ENCODE results near the gene TP53I11.

TP53I11 gene

GRCh38 chr11:44886790-44887140, 63.9 kb downstream of the TP53I11 start:
- Histone ChIP-seq H2BK120ac (ENCODE audit: low read depth, low read length) (no peak overlapping the region), H3K9me3 (ENCODE audit: control insufficient read depth, low read length) (no peaks in the 10 kb centered on the region), H2BK12ac (ENCODE audit: low read length in 2 of 2) (no peak overlapping the region), H2AK5ac (ENCODE audit: low read length, severe bottlenecking) (no peak overlapping the region), H4K8ac (ENCODE audit: low read length) (no peak overlapping the region), H3K14ac (ENCODE audit: low read length in 2 of 2) (no peak overlapping the region), H3K4me1 (ENCODE audit: control insufficient read depth, insufficient read depth, low read depth, low read length) (peaks cover 3% of the 10 kb centered on the region), H3K27ac (ENCODE audit: low read length, poor library complexity, severe bottlenecking) (no peak overlapping the region), H3K4me3 (ENCODE audit: insufficient read depth in 1 of 2, low read depth in 1 of 2, low read length in 2 of 2) (no peak overlapping the region), H4K91ac (ENCODE audit: low read length) (no peak overlapping the region), H3K4me2 (ENCODE audit: low read length, poor library complexity, severe bottlenecking) (no peak overlapping the region), H3K18ac (ENCODE audit: low read depth in 1 of 2, low read length in 2 of 2) (peak overlapping the region in 1 of 2 experiments; percentile 13), H3K23ac (ENCODE audit: low read length in 2 of 2) (no peak overlapping the region), H3K36me3 (ENCODE audit: control insufficient read depth in 1 of 2, insufficient read depth in 2 of 2, low read depth in 1 of 2, low read length in 2 of 2) (no peaks in the 10 kb centered on the region), H2BK5ac (ENCODE audit: low read depth, low read length, poor library complexity, severe bottlenecking) (no peak overlapping the region), H2BK15ac (ENCODE audit: low read depth, poor library complexity, severe bottlenecking) (no peak overlapping the region), H3K79me1 (replicated peaks; ENCODE audit: low read length, poor library complexity, severe bottlenecking) (no peaks in the 10 kb centered on the region), H3K4ac (ENCODE audit: low read depth in 1 of 2, low read length in 2 of 2) (no peak overlapping the region), H3K27me3 (ENCODE audit: control insufficient read depth in 1 of 2, insufficient read depth in 1 of 2, low read length in 2 of 2) (peaks cover 49 to 56% of the 10 kb centered on the region in 2 experiments), H2AFZ (ENCODE audit: low read depth, low read length) (no peak overlapping the region), H3K9ac (ENCODE audit: low read length) (no peak overlapping the region)
- peak; percentile 78 for DNase-seq
- WGBS = 38% methylated on average over 2 of the region's 3 CpGs

GRCh38 chr11:44885919-44886789, 64.5 kb downstream of the TP53I11 start:
- H3K23ac ChIP-seq (ENCODE audit: low read length in 2 of 2) = no peak overlapping the region
- peaks cover 3% of the 10 kb centered on the region for H3K4me1 ChIP-seq (ENCODE audit: control insufficient read depth, insufficient read depth, low read depth, low read length)
- H2AFZ ChIP-seq (ENCODE audit: low read depth, low read length) = no peak overlapping the region
- DNase-seq = no peak
- H2BK120ac ChIP-seq (ENCODE audit: low read depth, low read length) = no peak overlapping the region
- H3K27me3 ChIP-seq (ENCODE audit: control insufficient read depth in 1 of 2, insufficient read depth in 1 of 2, low read length in 2 of 2) = peaks cover 49 to 56% of the 10 kb centered on the region in 2 experiments
- no peaks in the 10 kb centered on the region for H3K9me3 ChIP-seq (ENCODE audit: control insufficient read depth, low read length)
- H3K36me3 ChIP-seq (ENCODE audit: control insufficient read depth in 1 of 2, insufficient read depth in 2 of 2, low read depth in 1 of 2, low read length in 2 of 2) = no peaks in the 10 kb centered on the region
- 82% methylated on average over 13 of the region's 13 CpGs for WGBS
- H3K4me2 ChIP-seq (ENCODE audit: low read length, poor library complexity, severe bottlenecking) = no peak overlapping the region
- peak overlapping the region in 1 of 2 experiments; percentile 61 for H3K18ac ChIP-seq (ENCODE audit: low read depth in 1 of 2, low read length in 2 of 2)
- no peak overlapping the region for H3K14ac ChIP-seq (ENCODE audit: low read length in 2 of 2)
- no peak overlapping the region for H3K4me3 ChIP-seq (ENCODE audit: insufficient read depth in 1 of 2, low read depth in 1 of 2, low read length in 2 of 2)
- no peak overlapping the region for H4K91ac ChIP-seq (ENCODE audit: low read length)
- H3K27ac ChIP-seq (ENCODE audit: low read length, poor library complexity, severe bottlenecking) = no peak overlapping the region
- H2BK5ac ChIP-seq (ENCODE audit: low read depth, low read length, poor library complexity, severe bottlenecking) = no peak overlapping the region
- no peak overlapping the region for H2AK5ac ChIP-seq (ENCODE audit: low read length, severe bottlenecking)
- H3K4ac ChIP-seq (ENCODE audit: low read depth in 1 of 2, low read length in 2 of 2) = no peak overlapping the region
- no peaks in the 10 kb centered on the region for H3K79me1 ChIP-seq (replicated peaks; ENCODE audit: low read length, poor library complexity, severe bottlenecking)
- H4K8ac ChIP-seq (ENCODE audit: low read length) = no peak overlapping the region
- peak overlapping the region in 1 of 2 experiments; percentile 10 for H2BK12ac ChIP-seq (ENCODE audit: low read length in 2 of 2)
- H2BK15ac ChIP-seq (ENCODE audit: low read depth, poor library complexity, severe bottlenecking) = no peak overlapping the region
- H3K9ac ChIP-seq (ENCODE audit: low read length) = no peak overlapping the region

- Histone ChIP-seq H2BK12ac (ENCODE audit: low read length in 2 of 2) (no peak overlapping the region), H3K4me2 (ENCODE audit: low read length, poor library complexity, severe bottlenecking) (no peak overlapping the region), H4K8ac (ENCODE audit: low read length) (no peak overlapping the region), H3K36me3 (ENCODE audit: control insufficient read depth in 1 of 2, insufficient read depth in 2 of 2, low read depth in 1 of 2, low read length in 2 of 2) (no peaks in the 10 kb centered on the region), H3K4ac (ENCODE audit: low read depth in 1 of 2, low read length in 2 of 2) (no peak overlapping the region), H2AFZ (ENCODE audit: low read depth, low read length) (no peak overlapping the region), H2AK5ac (ENCODE audit: low read length, severe bottlenecking) (no peak overlapping the region), H3K4me3 (ENCODE audit: insufficient read depth in 1 of 2, low read depth in 1 of 2, low read length in 2 of 2) (no peak overlapping the region), H2BK120ac (ENCODE audit: low read depth, low read length) (no peak overlapping the region), H3K9ac (ENCODE audit: low read length) (no peak overlapping the region), H2BK5ac (ENCODE audit: low read depth, low read length, poor library complexity, severe bottlenecking) (no peak overlapping the region), H3K27ac (ENCODE audit: low read length, poor library complexity, severe bottlenecking) (no peak overlapping the region), H2BK15ac (ENCODE audit: low read depth, poor library complexity, severe bottlenecking) (no peak overlapping the region), H3K18ac (ENCODE audit: low read depth in 1 of 2, low read length in 2 of 2) (no peak overlapping the region), H3K27me3 (ENCODE audit: control insufficient read depth in 1 of 2, insufficient read depth in 1 of 2, low read length in 2 of 2) (peaks cover 55 to 63% of the 10 kb centered on the region in 2 experiments), H3K23ac (ENCODE audit: low read length in 2 of 2) (no peak overlapping the region), H3K14ac (ENCODE audit: low read length in 2 of 2) (no peak overlapping the region), H4K91ac (ENCODE audit: low read length) (no peak overlapping the region), H3K4me1 (ENCODE audit: control insufficient read depth, insufficient read depth, low read depth, low read length) (peaks cover 3% of the 10 kb centered on the region), H3K9me3 (ENCODE audit: control insufficient read depth, low read length) (no peaks in the 10 kb centered on the region), H3K79me1 (replicated peaks; ENCODE audit: low read length, poor library complexity, severe bottlenecking) (no peaks in the 10 kb centered on the region)
- DNase-seq = no peak
- WGBS = 82% methylated on average over 12 of the region's 12 CpGs
Observed at GRCh38 chr11:44885065-44885810, 65.4 kb downstream of the TP53I11 start.

DNA sequence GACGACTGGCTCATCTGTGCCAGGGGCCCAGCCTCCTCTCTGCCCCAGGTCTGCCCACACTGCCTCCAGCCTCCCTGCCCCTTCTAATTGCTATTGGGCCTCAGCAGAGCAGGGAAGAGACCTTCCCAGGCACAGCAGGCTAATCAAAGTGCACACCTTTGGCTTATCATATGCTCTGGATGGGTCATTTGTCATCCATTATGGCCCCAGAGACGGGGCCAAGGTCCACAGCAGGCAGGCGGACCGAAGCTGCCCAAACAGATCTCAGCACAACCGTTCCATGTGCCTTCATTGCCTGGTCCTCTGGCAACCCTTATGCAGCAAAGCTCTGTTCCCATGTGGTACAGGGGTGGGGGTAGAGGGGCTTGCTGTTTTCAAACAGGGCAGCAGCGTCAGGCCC, 66.6 kb downstream of the TP53I11 start:
- no peak overlapping the region for H3K4me2 ChIP-seq (ENCODE audit: low read length, poor library complexity, severe bottlenecking)
- 88% methylated on average over 6 of the region's 6 CpGs for WGBS
- no peak overlapping the region for H3K18ac ChIP-seq (ENCODE audit: low read depth in 1 of 2, low read length in 2 of 2)

More for the DNA sequence above, 66.6 kb downstream of the TP53I11 start:
- Histone ChIP-seq H2AFZ (ENCODE audit: low read depth, low read length) (no peak overlapping the region), H3K9ac (ENCODE audit: low read length) (no peak overlapping the region), H3K79me1 (replicated peaks; ENCODE audit: low read length, poor library complexity, severe bottlenecking) (no peaks in the 10 kb centered on the region), H3K4me1 (ENCODE audit: control insufficient read depth, insufficient read depth, low read depth, low read length) (no peaks in the 10 kb centered on the region), H3K4me3 (ENCODE audit: insufficient read depth in 1 of 2, low read depth in 1 of 2, low read length in 2 of 2) (no peak overlapping the region), H4K8ac (ENCODE audit: low read length) (no peak overlapping the region), H4K91ac (ENCODE audit: low read length) (no peak overlapping the region), H2AK5ac (ENCODE audit: low read length, severe bottlenecking) (no peak overlapping the region), H2BK120ac (ENCODE audit: low read depth, low read length) (no peak overlapping the region), H2BK12ac (ENCODE audit: low read length in 2 of 2) (no peak overlapping the region), H3K27me3 (ENCODE audit: control insufficient read depth in 1 of 2, insufficient read depth in 1 of 2, low read length in 2 of 2) (peaks cover 66 to 74% of the 10 kb centered on the region in 2 experiments), H3K27ac (ENCODE audit: low read length, poor library complexity, severe bottlenecking) (no peak overlapping the region), H3K36me3 (ENCODE audit: control insufficient read depth in 1 of 2, insufficient read depth in 2 of 2, low read depth in 1 of 2, low read length in 2 of 2) (no peaks in the 10 kb centered on the region), H3K4ac (ENCODE audit: low read depth in 1 of 2, low read length in 2 of 2) (no peak overlapping the region), H2BK15ac (ENCODE audit: low read depth, poor library complexity, severe bottlenecking) (no peak overlapping the region), H2BK5ac (ENCODE audit: low read depth, low read length, poor library complexity, severe bottlenecking) (no peak overlapping the region), H3K23ac (ENCODE audit: low read length in 2 of 2) (no peak overlapping the region), H3K9me3 (ENCODE audit: control insufficient read depth, low read length) (no peaks in the 10 kb centered on the region), H3K14ac (ENCODE audit: low read length in 2 of 2) (no peak overlapping the region)
- DNase-seq = no peak
